Measurements from ENCODE around the gene PTPRT. TPM values are rescaled to one million over a fixed set of nuclear protein-coding genes. Genes with fewer than 3 reads are reported as not detected.

Gene PTPRT
- total RNA-seq, 1 experiment from 2014 or later, result not detected

DNA sequence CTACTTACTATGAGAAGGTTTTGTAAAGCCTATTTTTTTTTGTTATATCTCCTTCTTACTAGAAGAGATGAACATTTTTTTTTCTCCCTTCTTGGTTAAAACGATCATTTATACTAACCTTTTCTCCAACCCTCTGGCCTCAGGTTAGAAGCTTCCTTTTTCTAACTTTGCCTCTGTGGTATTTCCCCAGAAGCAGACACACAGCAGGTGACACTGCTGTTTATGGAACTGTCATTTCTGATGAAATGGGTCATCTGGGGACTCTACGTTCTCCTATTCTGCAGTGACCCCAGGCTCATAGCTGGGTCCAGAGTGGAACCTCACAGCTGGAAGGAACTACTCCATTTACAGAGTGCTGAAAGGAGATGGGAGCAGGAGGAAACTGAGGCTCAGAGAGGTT lies 825.3 kb downstream of the PTPRT start:
- ChIA-PET CTCF (no interaction called here), POLR2A (no interaction called here)

DNA sequence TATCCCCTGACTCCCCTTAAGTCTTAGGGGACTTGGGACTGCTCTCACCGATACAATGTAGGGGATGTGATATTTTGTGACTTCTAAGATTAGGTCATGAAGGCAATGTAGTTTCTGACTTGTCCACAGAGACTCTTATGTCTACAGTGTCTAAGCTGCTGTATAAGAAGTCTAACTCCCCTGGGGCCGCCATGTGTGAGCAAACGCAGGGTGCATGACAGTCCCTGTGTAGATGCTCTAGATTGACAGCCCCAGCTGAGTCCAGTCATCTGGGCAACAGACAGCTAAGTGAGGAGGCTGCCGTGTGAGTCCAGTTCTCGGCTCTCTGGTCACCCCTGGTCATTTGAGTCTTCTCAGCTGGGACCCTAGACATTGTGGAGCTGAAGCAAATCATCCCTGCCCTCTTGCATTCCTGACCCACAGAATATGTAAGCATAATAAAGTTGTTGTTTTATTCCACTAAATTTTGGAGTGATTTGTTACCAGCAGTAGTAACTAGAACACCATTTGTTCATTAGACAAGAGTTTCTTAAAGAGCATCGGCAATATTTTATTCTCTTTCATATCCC lies 828.2 kb downstream of the PTPRT start:
- Histone ChIP-seq H3K4me3 (ENCODE audit: low read depth in 2 of 2, low read length in 2 of 2) (no peak overlapping the region), H3K27me3 (ENCODE audit: control insufficient read depth, insufficient read depth, low read length) (no peaks in the 10 kb centered on the region), H3K9me3 (ENCODE audit: control insufficient read depth, insufficient read depth, low read depth, low read length) (no peaks in the 10 kb centered on the region), H3K27ac (ENCODE audit: low read length) (no peak overlapping the region), H3K36me3 (ENCODE audit: control insufficient read depth, insufficient read depth, low read length) (no peaks in the 10 kb centered on the region), H3K4me1 (ENCODE audit: control insufficient read depth, insufficient read depth, low read length) (no peaks in the 10 kb centered on the region)
- no peak for DNase-seq (ENCODE audit: low read depth, low spot score)
- BruUV-seq (replicated peaks), result no TSS peak
- TF ChIP-seq SIN3A (IDR thresholded peaks at IDR 0.05; ENCODE audit: borderline replicate concordance, insufficient read depth, low read depth, low read length), result no peak
- TF ChIP-seq POLR2AphosphoS5 (IDR thresholded peaks at IDR 0.05; ENCODE audit: low read depth, low read length), result no peak
- TF ChIP-seq TCF7L2 (IDR thresholded peaks at IDR 0.05; ENCODE audit: low read depth, low read length), result no peak
- TF ChIP-seq, protein P1, sequence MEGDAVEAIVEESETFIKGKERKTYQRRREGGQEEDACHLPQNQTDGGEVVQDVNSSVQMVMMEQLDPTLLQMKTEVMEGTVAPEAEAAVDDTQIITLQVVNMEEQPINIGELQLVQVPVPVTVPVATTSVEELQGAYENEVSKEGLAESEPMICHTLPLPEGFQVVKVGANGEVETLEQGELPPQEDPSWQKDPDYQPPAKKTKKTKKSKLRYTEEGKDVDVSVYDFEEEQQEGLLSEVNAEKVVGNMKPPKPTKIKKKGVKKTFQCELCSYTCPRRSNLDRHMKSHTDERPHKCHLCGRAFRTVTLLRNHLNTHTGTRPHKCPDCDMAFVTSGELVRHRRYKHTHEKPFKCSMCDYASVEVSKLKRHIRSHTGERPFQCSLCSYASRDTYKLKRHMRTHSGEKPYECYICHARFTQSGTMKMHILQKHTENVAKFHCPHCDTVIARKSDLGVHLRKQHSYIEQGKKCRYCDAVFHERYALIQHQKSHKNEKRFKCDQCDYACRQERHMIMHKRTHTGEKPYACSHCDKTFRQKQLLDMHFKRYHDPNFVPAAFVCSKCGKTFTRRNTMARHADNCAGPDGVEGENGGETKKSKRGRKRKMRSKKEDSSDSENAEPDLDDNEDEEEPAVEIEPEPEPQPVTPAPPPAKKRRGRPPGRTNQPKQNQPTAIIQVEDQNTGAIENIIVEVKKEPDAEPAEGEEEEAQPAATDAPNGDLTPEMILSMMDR (IDR thresholded peaks at IDR 0.05), result no peak
- TF ChIP-seq, protein P2, sequence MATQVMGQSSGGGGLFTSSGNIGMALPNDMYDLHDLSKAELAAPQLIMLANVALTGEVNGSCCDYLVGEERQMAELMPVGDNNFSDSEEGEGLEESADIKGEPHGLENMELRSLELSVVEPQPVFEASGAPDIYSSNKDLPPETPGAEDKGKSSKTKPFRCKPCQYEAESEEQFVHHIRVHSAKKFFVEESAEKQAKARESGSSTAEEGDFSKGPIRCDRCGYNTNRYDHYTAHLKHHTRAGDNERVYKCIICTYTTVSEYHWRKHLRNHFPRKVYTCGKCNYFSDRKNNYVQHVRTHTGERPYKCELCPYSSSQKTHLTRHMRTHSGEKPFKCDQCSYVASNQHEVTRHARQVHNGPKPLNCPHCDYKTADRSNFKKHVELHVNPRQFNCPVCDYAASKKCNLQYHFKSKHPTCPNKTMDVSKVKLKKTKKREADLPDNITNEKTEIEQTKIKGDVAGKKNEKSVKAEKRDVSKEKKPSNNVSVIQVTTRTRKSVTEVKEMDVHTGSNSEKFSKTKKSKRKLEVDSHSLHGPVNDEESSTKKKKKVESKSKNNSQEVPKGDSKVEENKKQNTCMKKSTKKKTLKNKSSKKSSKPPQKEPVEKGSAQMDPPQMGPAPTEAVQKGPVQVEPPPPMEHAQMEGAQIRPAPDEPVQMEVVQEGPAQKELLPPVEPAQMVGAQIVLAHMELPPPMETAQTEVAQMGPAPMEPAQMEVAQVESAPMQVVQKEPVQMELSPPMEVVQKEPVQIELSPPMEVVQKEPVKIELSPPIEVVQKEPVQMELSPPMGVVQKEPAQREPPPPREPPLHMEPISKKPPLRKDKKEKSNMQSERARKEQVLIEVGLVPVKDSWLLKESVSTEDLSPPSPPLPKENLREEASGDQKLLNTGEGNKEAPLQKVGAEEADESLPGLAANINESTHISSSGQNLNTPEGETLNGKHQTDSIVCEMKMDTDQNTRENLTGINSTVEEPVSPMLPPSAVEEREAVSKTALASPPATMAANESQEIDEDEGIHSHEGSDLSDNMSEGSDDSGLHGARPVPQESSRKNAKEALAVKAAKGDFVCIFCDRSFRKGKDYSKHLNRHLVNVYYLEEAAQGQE (IDR thresholded peaks at IDR 0.05; ENCODE audit: insufficient read depth in 1 of 2, low read depth in 2 of 2, low read length in 1 of 2), result no peak
- no peak for ATAC-seq
- in situ Hi-C loops (cut with HindIII; ENCODE audit: low pct_unique_long_range_greater_than_20kb, low sequenced_read_pairs), result no loop called here
- ChIA-PET POLR2A (no interaction called here), CTCF (no interaction called here)
- intact Hi-C loops (cut with micrococcal nuclease; ENCODE audit: unreplicated experiment), result no loop called here

More for the DNA sequence above, 825.3 kb downstream of the PTPRT start:
- DNase-seq (ENCODE audit: low read depth, low spot score) (no peak), ATAC-seq (no peak)
- H3K4me3 ChIP-seq (ENCODE audit: low read depth in 2 of 2, low read length in 2 of 2), result no peak overlapping the region
- H3K9me3 ChIP-seq (ENCODE audit: control insufficient read depth, insufficient read depth, low read depth, low read length), result no peaks in the 10 kb centered on the region
- intact Hi-C loops (cut with micrococcal nuclease; ENCODE audit: unreplicated experiment) (no loop called here), in situ Hi-C loops (cut with HindIII; ENCODE audit: low pct_unique_long_range_greater_than_20kb, low sequenced_read_pairs) (no loop called here)
- H3K36me3 ChIP-seq (ENCODE audit: control insufficient read depth, insufficient read depth, low read length), result no peaks in the 10 kb centered on the region
- H3K4me1 ChIP-seq (ENCODE audit: control insufficient read depth, insufficient read depth, low read length), result no peaks in the 10 kb centered on the region
- no peaks in the 10 kb centered on the region for H3K27me3 ChIP-seq (ENCODE audit: control insufficient read depth, insufficient read depth, low read length)
- TF ChIP-seq POLR2AphosphoS5 (IDR thresholded peaks at IDR 0.05; ENCODE audit: low read depth, low read length), result no peak
- TF ChIP-seq, protein P1 (IDR thresholded peaks at IDR 0.05), result no peak
- no peak for TF ChIP-seq SIN3A (IDR thresholded peaks at IDR 0.05; ENCODE audit: borderline replicate concordance, insufficient read depth, low read depth, low read length)
- no peak for TF ChIP-seq TCF7L2 (IDR thresholded peaks at IDR 0.05; ENCODE audit: low read depth, low read length)
- TF ChIP-seq, protein P2 (IDR thresholded peaks at IDR 0.05; ENCODE audit: insufficient read depth in 1 of 2, low read depth in 2 of 2, low read length in 1 of 2), result no peak
- BruUV-seq (replicated peaks), result no TSS peak
- H3K27ac ChIP-seq (ENCODE audit: low read length), result no peak overlapping the region

Measured in Panc1 (cell line).